Hepatocyte (in vitro differentiated cells): ENCODE data around the gene MUC16. TPM values are rescaled to one million over a fixed set of nuclear protein-coding genes. Genes with fewer than 3 reads are reported as not detected.

Source experiments
- DNase-seq: peaks from one replicate; pipeline ENCODE4 v3.0.0-alpha.2; 2016; ENCODE audit warnings: low spot score
- H2AFZ ChIP-seq: fragments of 200-600 bp; sonication (generic); 2 replicates; pipeline ENCODE4 v1.6.0; 2016; ENCODE audit warnings: antibody characterized with exemption, mild to moderate bottlenecking
- H3K27ac ChIP-seq: fragments of 200-600 bp; sonication (generic); 2 replicates; pipeline ENCODE4 v1.5.1; 2016; ENCODE audit warnings: mild to moderate bottlenecking
- H3K27me3 ChIP-seq: fragments of 200-600 bp; sonication (generic); 2 replicates; pipeline ENCODE4 v1.6.1; 2016
- H3K36me3 ChIP-seq: fragments of 200-600 bp; sonication (generic); replicated peaks from 2 replicates; pipeline ENCODE4 v1.5.1; 2016; ENCODE audit warnings: low read depth; ENCODE audit not compliant: insufficient read depth
- H3K4me1 ChIP-seq: fragments of 200-600 bp; sonication (generic); 2 replicates; pipeline ENCODE4 v1.5.1; 2016; ENCODE audit warnings: mild to moderate bottlenecking, moderate library complexity; ENCODE audit not compliant: insufficient read depth
- H3K4me2 ChIP-seq: fragments of 200-600 bp; sonication (generic); 2 replicates; pipeline ENCODE4 v1.6.0; 2016
- H3K4me3 ChIP-seq: fragments of 200-600 bp; sonication (generic); 2 replicates; pipeline ENCODE4 v1.5.1; 2016; ENCODE audit warnings: mild to moderate bottlenecking
- H3K79me2 ChIP-seq: fragments of 200-600 bp; sonication (generic); 2 replicates; pipeline ENCODE4 v1.6.0; 2017; ENCODE audit warnings: mild to moderate bottlenecking
- H3K9me2 ChIP-seq: fragments of 200-600 bp; sonication (generic); replicated peaks from 2 replicates; pipeline ENCODE4 v1.6.0; 2017; ENCODE audit warnings: mild to moderate bottlenecking; ENCODE audit not compliant: insufficient read depth
- H3K9me3 ChIP-seq: fragments of 200-600 bp; sonication (generic); 2 replicates; pipeline ENCODE4 v1.5.1; 2016; ENCODE audit warnings: low read depth, mild to moderate bottlenecking
- H4K20me1 ChIP-seq: fragments of 200-600 bp; sonication (generic); 2 replicates; pipeline ENCODE4 v1.6.0; 2016; ENCODE audit warnings: mild to moderate bottlenecking; ENCODE audit not compliant: insufficient read depth, poor library complexity, severe bottlenecking
- EZH2 ChIP-seq: fragments of 200-600 bp; sonication (generic); IDR thresholded peaks from 2 replicates; pipeline ENCODE4 v1.6.1; 2016; ENCODE audit warnings: antibody characterized with exemption, mild to moderate bottlenecking, borderline replicate concordance
- EZH2phosphoT487 ChIP-seq: fragments of 200-600 bp; sonication (generic); IDR thresholded peaks from one replicate; pipeline ENCODE4 v1.6.1; 2018; ENCODE audit warnings: antibody characterized with exemption, mild to moderate bottlenecking, low read depth, moderate library complexity; ENCODE audit not compliant: unreplicated experiment, severe bottlenecking
- WGBS: methylation state at CpG from one replicate; pipeline ENCODE4 v1.1.6; 2016; ENCODE audit warnings: low lambda C conversion rate; ENCODE audit errors: missing lambda C conversion rate; 5-methylcytosine and 5-hydroxymethylcytosine counted together
- polyA plus RNA-seq: library from polyadenylated mRNA; unstranded; fragments of >200 nt; fragmentation: Nextera tagmentation; extraction: Ambion mirVana; gene quantifications from 2 replicates; pipeline ENCODE4 v1.2.1, GENCODE V29; 2016
- total RNA-seq: library from RNA; depleted of rRNA; stranded (reverse); fragments of >200 nt; gene quantifications from 2 replicates; pipeline ENCODE4 v1.2.3, GENCODE V29; 2014
- TF ChIP-seq, protein P1 (sequence below): fragments of 200-600 bp; sonication (generic); IDR thresholded peaks from 2 replicates; pipeline ENCODE4 v1.5.1; 2016; ENCODE audit warnings: antibody characterized with exemption, mild to moderate bottlenecking; ENCODE audit not compliant: poor library complexity

The MUC16 gene
- total and polyA plus RNA-seq, 2 experiments from 2014 or later = 1.3 to 2.5 TPM

DNA sequence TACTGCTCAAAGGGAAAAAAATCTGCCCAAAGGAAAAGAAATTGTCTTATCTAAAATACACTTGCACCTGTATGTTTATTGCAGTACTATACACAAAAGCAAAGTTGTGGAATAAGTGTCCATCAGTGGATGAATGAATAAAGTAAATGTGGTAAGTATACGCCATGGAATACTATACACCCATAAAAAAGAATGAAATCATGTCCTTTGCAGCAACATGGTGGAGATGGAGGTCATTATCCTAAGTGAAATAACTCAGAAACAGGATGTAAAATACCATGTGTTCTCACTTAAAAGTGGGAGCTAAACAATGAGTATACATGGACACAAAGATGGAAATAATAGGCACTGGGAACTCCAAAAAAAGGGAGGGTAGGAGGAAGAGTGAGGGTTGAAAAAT lies 3.8 kb upstream of the MUC16 start:
- Histone ChIP-seq H3K9me3 (no peaks in the 10 kb centered on the region), H3K4me3 (no peak overlapping the region), H3K36me3 (no peaks in the 10 kb centered on the region), H2AFZ (no peak overlapping the region), H3K4me1 (no peaks in the 10 kb centered on the region), H3K27me3 (no peaks in the 10 kb centered on the region), H3K4me2 (no peak overlapping the region), H3K79me2 (no peaks in the 10 kb centered on the region), H3K9me2 (no peaks in the 10 kb centered on the region), H3K27ac (no peak overlapping the region), H4K20me1 (no peaks in the 10 kb centered on the region)
- no peak for DNase-seq
- WGBS = 93% methylated on average over 1 of the region's 1 CpG
- no peak for TF ChIP-seq EZH2
- no peak for TF ChIP-seq EZH2phosphoT487
- TF ChIP-seq, protein P1, sequence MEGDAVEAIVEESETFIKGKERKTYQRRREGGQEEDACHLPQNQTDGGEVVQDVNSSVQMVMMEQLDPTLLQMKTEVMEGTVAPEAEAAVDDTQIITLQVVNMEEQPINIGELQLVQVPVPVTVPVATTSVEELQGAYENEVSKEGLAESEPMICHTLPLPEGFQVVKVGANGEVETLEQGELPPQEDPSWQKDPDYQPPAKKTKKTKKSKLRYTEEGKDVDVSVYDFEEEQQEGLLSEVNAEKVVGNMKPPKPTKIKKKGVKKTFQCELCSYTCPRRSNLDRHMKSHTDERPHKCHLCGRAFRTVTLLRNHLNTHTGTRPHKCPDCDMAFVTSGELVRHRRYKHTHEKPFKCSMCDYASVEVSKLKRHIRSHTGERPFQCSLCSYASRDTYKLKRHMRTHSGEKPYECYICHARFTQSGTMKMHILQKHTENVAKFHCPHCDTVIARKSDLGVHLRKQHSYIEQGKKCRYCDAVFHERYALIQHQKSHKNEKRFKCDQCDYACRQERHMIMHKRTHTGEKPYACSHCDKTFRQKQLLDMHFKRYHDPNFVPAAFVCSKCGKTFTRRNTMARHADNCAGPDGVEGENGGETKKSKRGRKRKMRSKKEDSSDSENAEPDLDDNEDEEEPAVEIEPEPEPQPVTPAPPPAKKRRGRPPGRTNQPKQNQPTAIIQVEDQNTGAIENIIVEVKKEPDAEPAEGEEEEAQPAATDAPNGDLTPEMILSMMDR = no peak

DNA sequence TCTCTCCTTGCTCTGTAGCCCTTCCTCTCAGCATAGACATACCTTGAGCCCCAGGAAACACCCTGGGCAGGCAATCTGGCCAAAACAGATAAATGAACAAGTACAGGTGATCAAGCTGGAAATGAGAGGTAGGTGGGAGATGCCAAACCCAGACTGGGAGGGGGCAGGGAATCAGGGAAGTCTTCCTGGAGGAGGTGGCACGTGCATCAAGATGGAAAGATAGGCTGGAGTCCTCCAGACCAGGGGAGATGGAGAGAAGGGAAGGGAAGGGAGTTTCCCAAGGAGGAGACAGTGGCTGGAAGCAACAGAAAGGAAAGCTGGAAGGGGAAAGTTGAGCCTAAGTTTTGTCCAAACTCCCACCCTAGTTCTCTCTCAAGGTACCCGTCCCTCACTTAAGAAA lies 1.7 kb upstream of the MUC16 start:
- Histone ChIP-seq H3K4me3 (no peak overlapping the region), H4K20me1 (no peaks in the 10 kb centered on the region), H3K4me2 (no peak overlapping the region), H3K9me2 (no peaks in the 10 kb centered on the region), H3K36me3 (no peaks in the 10 kb centered on the region), H3K27ac (no peak overlapping the region), H3K4me1 (no peaks in the 10 kb centered on the region), H3K79me2 (no peaks in the 10 kb centered on the region), H3K9me3 (no peaks in the 10 kb centered on the region), H3K27me3 (no peaks in the 10 kb centered on the region), H2AFZ (no peak overlapping the region)
- DNase-seq = no peak
- 79% methylated on average over 2 of the region's 2 CpGs for WGBS
- TF ChIP-seq EZH2 = no peak

DNA sequence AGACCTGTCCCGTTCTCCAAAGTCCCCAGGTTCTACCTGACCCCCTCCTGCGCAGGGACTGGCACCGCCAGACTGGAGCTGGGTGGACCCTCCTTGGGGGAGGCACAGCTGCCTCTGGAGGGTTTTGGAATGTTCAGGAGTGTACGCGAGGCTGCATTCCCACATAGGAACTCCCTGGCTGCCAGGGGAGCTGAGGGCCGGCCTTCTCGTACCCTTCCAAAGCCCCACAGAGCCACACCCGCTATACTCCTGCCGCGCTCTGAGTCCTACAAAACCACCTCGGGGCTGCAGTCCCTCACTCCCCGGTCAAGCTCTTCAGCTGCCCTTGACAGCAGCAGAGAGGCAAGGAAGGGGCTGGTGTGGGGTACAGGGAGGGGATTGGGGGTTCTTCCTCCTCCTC lies 484 bp upstream of the MUC16 start:
- Histone ChIP-seq H3K4me3 (no peak overlapping the region), H3K36me3 (no peaks in the 10 kb centered on the region), H2AFZ (no peak overlapping the region), H3K4me1 (no peaks in the 10 kb centered on the region), H3K9me2 (no peaks in the 10 kb centered on the region), H3K27me3 (no peaks in the 10 kb centered on the region), H3K79me2 (no peaks in the 10 kb centered on the region), H3K27ac (no peak overlapping the region), H3K4me2 (no peak overlapping the region), H3K9me3 (no peaks in the 10 kb centered on the region), H4K20me1 (no peaks in the 10 kb centered on the region)
- DNase-seq = no peak
- 83% methylated on average over 12 of the region's 12 CpGs for WGBS
- no peak for TF ChIP-seq EZH2phosphoT487
- no peak for TF ChIP-seq EZH2
- TF ChIP-seq, protein P1 = no peak

DNA sequence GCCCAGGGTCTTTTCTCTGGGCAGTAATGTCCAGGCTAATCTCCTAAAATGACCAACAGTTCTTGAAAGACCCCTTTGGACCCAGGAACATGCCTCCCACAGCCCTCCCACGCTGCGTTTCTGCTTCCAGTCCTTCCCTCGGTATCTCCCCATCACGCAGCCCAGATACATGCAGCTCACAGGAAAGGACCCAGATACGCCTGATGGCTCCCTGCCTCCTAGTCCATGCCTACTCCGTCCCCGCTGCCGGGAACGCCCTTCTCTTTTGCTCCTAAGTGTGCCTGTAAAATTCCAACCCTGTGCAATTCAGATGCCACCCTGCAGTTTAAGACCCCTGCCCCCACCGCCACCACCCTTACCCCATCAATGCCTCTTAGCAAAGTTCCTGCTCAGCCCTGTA lies 778 bp downstream of the MUC16 start:
- WGBS = 77% methylated on average over 10 of the region's 10 CpGs
- Histone ChIP-seq H3K9me2 (no peaks in the 10 kb centered on the region), H4K20me1 (no peaks in the 10 kb centered on the region), H3K4me3 (no peak overlapping the region), H3K9me3 (no peaks in the 10 kb centered on the region), H3K4me2 (no peak overlapping the region), H3K79me2 (no peaks in the 10 kb centered on the region), H3K27ac (no peak overlapping the region), H3K36me3 (no peaks in the 10 kb centered on the region), H3K27me3 (no peaks in the 10 kb centered on the region), H2AFZ (no peak overlapping the region), H3K4me1 (no peaks in the 10 kb centered on the region)
- no peak for DNase-seq
- no peak for TF ChIP-seq EZH2
- TF ChIP-seq, protein P1 = no peak
- no peak for TF ChIP-seq EZH2phosphoT487
